Nephron (organoid): ENCODE results near the gene PTDSS2.

Source experiments
- H3K27ac Mint-ChIP-seq, 3 experiments: 2 replicates each; pipeline ENCODE4 v1.8.0; 2020; ENCODE audit warnings: mixed read lengths in 3 of 3, mild to moderate bottlenecking in 2 of 3, moderate library complexity in 1 of 3
- H3K27me3 Mint-ChIP-seq: 2 replicates; pipeline ENCODE4 v1.8.0; 2021; ENCODE audit warnings: low read depth, mild to moderate bottlenecking, moderate library complexity, mixed read lengths
- H3K36me3 Mint-ChIP-seq: 2 replicates; pipeline ENCODE4 v1.8.0; 2020; ENCODE audit warnings: low read depth, mixed read lengths
- H3K4me1 Mint-ChIP-seq: 2 replicates; pipeline ENCODE4 v1.8.0; 2020; ENCODE audit warnings: mixed read lengths
- H3K4me3 Mint-ChIP-seq, 3 experiments: 2 replicates each; pipeline ENCODE4 v1.8.0; 2020; ENCODE audit warnings: mild to moderate bottlenecking in 3 of 3, mixed read lengths in 3 of 3, moderate library complexity in 2 of 3
- H3K9me3 Mint-ChIP-seq: 2 replicates; pipeline ENCODE4 v1.8.0; 2020; ENCODE audit warnings: mixed read lengths
- TF ChIP-seq, protein P1 (sequence below), 3 experiments: fragments of 200-600 bp; sonication (generic); IDR thresholded peaks; one replicate each; pipeline ENCODE4 v1.5.0; 2021; ENCODE audit warnings: antibody characterized with exemption in 3 of 3; ENCODE audit not compliant: unreplicated experiment in 3 of 3

The PTDSS2 gene

DNA sequence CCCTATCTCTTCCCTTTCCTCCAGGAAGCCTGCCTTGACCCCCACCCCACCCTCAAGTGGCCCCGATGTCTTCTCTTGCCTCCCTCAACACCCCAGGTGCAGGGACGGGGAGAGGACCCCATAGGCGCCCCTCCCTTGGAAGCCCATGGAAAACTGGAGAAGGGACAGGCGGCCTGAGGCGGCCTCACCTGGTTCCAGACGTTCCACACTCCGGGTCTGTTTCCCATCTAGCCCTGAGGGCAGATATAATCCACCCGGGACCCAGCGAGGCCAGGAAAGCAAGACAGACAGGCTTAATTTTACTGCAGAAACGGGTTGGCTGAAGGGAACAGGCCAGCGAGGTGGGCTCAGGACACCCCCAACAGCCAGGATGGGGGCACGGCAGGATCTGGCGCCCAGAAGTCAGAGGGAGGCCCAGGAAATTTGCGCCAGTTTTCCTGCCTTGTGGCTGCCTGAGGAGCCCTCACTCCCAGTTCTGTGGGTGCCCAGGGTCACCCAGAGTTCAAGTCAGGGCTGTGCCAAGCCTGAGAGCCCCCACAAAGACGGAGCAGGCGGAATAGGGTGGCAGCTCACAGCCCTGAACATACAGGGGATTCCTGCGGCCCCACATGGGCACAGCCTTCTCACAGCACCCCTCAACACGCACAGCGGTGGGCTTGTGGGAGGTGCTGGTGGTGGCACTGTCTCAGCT lies 32.3 kb upstream of the PTDSS2 start:
- Mint-ChIP-seq H3K9me3 (no peaks in the 10 kb centered on the region), H3K4me3 (peak overlapping the region; percentile 72 to 80 (median 78))
- TF ChIP-seq, protein P1, sequence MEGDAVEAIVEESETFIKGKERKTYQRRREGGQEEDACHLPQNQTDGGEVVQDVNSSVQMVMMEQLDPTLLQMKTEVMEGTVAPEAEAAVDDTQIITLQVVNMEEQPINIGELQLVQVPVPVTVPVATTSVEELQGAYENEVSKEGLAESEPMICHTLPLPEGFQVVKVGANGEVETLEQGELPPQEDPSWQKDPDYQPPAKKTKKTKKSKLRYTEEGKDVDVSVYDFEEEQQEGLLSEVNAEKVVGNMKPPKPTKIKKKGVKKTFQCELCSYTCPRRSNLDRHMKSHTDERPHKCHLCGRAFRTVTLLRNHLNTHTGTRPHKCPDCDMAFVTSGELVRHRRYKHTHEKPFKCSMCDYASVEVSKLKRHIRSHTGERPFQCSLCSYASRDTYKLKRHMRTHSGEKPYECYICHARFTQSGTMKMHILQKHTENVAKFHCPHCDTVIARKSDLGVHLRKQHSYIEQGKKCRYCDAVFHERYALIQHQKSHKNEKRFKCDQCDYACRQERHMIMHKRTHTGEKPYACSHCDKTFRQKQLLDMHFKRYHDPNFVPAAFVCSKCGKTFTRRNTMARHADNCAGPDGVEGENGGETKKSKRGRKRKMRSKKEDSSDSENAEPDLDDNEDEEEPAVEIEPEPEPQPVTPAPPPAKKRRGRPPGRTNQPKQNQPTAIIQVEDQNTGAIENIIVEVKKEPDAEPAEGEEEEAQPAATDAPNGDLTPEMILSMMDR (IDR thresholded peaks at IDR 0.05; ENCODE audit: unreplicated experiment in 3 of 3): no peak

DNA sequence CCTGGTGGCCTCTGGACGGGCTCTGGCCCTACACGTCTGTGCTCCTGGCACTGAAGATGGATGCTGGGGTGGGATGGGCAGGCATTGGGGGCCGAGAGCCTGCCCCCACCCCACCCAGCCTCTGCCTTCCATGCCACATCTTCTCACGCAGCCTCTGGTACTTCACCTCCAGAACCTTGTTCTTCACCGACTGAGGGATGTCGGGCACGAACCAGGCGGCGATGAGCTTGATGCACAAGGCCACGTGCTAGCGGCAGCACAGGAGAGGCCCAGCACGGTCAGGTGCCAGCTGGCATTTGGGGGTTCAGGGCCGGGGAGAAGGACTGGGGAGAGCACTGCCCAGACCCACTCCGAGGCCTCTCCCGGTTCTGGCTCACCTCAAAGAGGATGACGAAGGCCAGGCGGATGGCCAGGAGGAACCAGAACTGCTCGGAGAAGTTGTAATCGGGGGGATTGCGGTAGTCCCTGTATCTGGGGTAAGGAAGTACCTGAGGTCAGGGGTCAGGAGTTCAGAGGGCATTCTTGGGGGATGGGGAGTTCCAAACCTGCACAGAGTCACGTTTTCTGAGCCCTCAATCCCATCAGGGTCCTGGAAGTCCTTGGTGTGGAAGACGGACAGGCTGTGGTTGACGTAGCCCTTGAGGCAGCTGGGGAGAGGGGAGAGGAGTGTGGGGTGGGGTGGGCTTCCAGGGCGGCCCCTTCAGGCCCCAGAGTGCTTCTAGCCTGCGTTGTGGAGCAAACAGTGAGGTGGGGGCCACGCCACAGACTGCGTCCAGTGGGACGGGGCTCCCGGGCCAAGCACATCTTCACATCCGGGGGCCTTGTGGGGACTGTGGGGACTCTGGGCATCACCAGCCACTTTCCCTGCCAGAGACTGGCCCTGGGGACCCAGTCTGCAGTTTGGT lies 31.5 kb upstream of the PTDSS2 start:
- Mint-ChIP-seq H3K36me3 (no peaks in the 10 kb centered on the region), H3K9me3 (no peaks in the 10 kb centered on the region), H3K4me1 (peaks cover 5% of the 10 kb centered on the region), H3K27ac (no peak overlapping the region), H3K27me3 (peaks cover 51% of the 10 kb centered on the region), H3K4me3 (peak overlapping the region in 1 of 3 experiments; percentile 9)
- TF ChIP-seq, protein P1 (IDR thresholded peaks at IDR 0.05; ENCODE audit: unreplicated experiment in 3 of 3): no peak

More for the DNA sequence above, 32.3 kb upstream of the PTDSS2 start:
- Mint-ChIP-seq H3K4me1 (peaks cover 5% of the 10 kb centered on the region), H3K27ac (peak overlapping the region in 1 of 3 experiments; percentile 68), H3K36me3 (no peaks in the 10 kb centered on the region), H3K27me3 (peaks cover 50% of the 10 kb centered on the region)

DNA sequence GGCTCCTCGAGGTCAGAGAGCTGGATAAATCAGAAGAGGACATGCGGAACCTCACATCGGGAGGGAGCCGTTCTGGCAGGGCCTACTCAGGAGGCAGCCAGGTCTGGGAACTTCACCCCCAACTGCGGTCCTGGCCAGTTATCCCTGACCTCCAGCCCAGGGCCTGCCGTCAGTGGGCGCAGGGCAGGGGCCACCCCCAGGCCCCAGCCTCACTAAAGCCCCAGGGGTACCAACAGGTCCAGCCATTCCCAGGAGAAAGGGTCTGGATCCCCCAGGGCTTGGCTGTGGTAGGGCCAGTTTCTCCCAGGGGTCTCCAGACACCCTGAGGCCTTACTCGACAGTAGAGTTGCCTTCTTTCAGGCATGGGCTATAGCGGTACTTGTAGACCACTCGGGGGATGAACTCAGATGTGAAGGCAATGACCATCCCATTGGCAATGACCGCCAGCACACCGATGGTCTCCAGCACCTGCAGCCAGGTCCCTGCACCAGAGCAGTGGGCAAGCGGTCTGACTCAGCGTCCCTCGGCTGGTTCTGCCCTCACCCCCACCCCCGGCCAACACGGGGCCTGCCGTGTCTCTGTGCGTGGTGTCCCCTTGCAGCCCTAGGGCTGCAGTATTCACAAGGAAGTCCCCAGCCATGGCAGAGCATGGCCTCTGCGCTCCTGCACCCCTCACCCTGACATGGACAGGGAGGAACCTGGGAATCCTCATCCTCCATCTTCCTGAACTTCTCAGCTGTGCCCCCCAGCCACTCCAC lies 30.7 kb upstream of the PTDSS2 start:
- TF ChIP-seq, protein P1 (IDR thresholded peaks at IDR 0.05; ENCODE audit: unreplicated experiment in 3 of 3): no peak
- Mint-ChIP-seq H3K9me3 (peaks cover under 1% of the 10 kb centered on the region), H3K4me3 (peak overlapping the region in 1 of 3 experiments; percentile 9), H3K27me3 (peaks cover 52% of the 10 kb centered on the region), H3K36me3 (no peaks in the 10 kb centered on the region), H3K4me1 (peaks cover 5% of the 10 kb centered on the region), H3K27ac (no peak overlapping the region)

DNA sequence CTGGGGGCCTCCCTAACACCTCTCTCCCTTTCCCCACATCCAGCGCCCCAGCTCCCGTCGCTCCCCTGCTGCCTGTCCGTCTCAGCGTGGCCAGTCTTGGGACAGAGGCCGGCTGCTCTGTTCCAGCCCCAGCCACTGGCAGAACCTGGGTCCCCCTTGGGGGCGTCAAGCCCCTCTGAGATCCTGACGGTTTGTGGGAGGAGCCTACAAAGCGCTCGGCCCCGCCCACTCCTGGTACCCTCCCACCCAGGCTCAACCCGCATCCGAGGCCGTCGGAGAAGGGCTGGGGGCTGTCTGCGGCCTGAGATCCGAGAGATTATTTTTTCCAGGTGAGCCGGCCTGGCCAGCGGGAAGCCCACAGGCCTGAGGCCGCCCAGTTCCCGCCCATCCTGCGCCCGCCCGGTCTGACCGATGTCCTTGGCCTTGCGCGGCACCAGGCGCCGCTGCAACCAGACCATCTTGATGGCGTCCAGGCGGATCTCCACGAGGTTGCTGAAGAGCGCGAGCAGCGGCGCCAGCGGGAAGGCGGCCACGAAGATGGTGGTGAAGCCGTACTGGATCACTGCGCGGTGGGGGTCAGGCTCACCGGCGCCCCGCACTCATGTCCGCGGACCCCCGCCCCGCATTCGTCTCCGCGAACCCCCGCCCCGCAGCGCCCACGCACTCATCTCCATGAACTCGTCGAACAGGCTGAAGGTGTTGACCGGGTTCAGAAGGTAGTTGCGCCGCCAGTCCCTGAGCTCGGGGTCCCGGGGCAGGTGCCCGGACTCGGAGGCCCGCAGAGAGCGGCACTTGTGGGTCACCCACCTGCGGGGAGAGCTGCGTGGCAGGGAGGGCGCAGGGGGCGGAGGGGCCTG lies 29.8 kb upstream of the PTDSS2 start:
- Mint-ChIP-seq H3K27me3 (peaks cover 50% of the 10 kb centered on the region), H3K27ac (no peak overlapping the region), H3K4me1 (no peaks in the 10 kb centered on the region), H3K4me3 (peak overlapping the region in 1 of 3 experiments; percentile 13), H3K36me3 (peaks cover 2% of the 10 kb centered on the region), H3K9me3 (peaks cover 5% of the 10 kb centered on the region)
- TF ChIP-seq, protein P1 (IDR thresholded peaks at IDR 0.05; ENCODE audit: unreplicated experiment in 3 of 3): no peak

DNA sequence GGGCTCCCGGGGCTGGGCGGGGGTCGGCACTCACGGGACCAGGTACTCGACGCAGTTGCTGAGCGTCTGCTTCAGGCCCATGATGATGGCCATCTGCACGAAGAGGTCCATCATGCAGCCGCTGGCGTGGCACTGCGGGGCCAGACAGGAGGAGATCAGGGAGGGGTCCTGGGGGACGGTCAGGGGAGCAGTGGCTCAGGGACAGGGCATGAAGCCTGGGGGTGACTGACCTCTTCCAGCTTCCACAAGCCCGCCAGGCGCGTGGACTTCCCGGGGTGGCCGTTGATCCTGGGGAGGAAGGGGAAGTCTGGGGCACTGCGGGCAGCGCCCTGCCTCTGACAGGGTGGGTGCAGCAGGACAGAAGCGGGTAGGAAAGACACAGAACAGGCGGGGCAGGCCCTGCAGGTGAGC lies 29.2 kb upstream of the PTDSS2 start:
- no peaks in the 10 kb centered on the region for H3K4me1 Mint-ChIP-seq

More for the DNA sequence above, 29.2 kb upstream of the PTDSS2 start:
- peaks cover 45% of the 10 kb centered on the region for H3K27me3 Mint-ChIP-seq
- peaks cover 3% of the 10 kb centered on the region for H3K36me3 Mint-ChIP-seq
- TF ChIP-seq, protein P1 (IDR thresholded peaks at IDR 0.05; ENCODE audit: unreplicated experiment in 3 of 3): no peak
- H3K27ac Mint-ChIP-seq: no peak overlapping the region
- peaks cover 5% of the 10 kb centered on the region for H3K9me3 Mint-ChIP-seq
- H3K4me3 Mint-ChIP-seq: no peak overlapping the region
